Urothelium cell line (cell line): Measurements from ENCODE around the gene DZANK1.
"Not testable (repeated sequence)": the region's sequence is repeated elsewhere in the genome, so short reads cannot be mapped to it uniquely, and the experiment has no call there.

Experiments
- DNase-seq: peaks from one replicate; pipeline ENCODE4 v3.0.0; 2011; ENCODE audit warnings: low spot score, mixed read lengths
- FAIRE-seq: peaks from 2 replicates; lab custom pipeline; 2011; peaks lifted over from hg19 to GRCh38; lab: Jason Lieb, UNC

Gene DZANK1

GRCh38 chr20:18380908-18381529, 85.8 kb downstream of the DZANK1 start:
- DNase-seq (no peak), FAIRE-seq (no peak)

- no peak for DNase-seq
- no peak for FAIRE-seq
Measured at GRCh38 chr20:18377896-18378481, 88.8 kb downstream of the DZANK1 start.

- FAIRE-seq, DNase-seq: not testable (repeated sequence)
Measured at GRCh38 chr20:18375551-18375950, 91.3 kb downstream of the DZANK1 start.

GRCh38 chr20:18372296-18372695, 94.5 kb downstream of the DZANK1 start:
- no peak for DNase-seq
- no peak for FAIRE-seq

GRCh38 chr20:18364768-18365167, 102.1 kb downstream of the DZANK1 start:
- DNase-seq (no peak), FAIRE-seq (no peak)

GRCh38 chr20:18363708-18364107, 103.1 kb downstream of the DZANK1 start:
- DNase-seq, result no peak
- no peak for FAIRE-seq

GRCh38 chr20:18362916-18363315, 103.9 kb downstream of the DZANK1 start:
- DNase-seq, result no peak
- FAIRE-seq, result no peak

GRCh38 chr20:18361678-18362077, 105.2 kb downstream of the DZANK1 start:
- no peak for FAIRE-seq
- DNase-seq, result no peak

- FAIRE-seq (no peak), DNase-seq (no peak)
Measured at GRCh38 chr20:18360635-18361034, 106.2 kb downstream of the DZANK1 start.

GRCh38 chr20:18359854-18360253, 107.0 kb downstream of the DZANK1 start:
- no peak for DNase-seq
- FAIRE-seq, result no peak

- not testable (repeated sequence) for FAIRE-seq, DNase-seq
Measured at GRCh38 chr20:18349749-18350148, 117.1 kb downstream of the DZANK1 start.
